Tibial nerve (tissue), 4 donors: ENCODE data around the gene TSSC4.

Source experiments
- CTCF ChIP-seq, 5 experiments: fragments of 200-600 bp in 3 of 5; fragments of 450-650 bp in 2 of 5; sonication (generic) in 3 of 5; IDR thresholded peaks; one replicate each; pipeline ENCODE4 v1.5.1; 2016 to 2019; ENCODE audit warnings: antibody characterized with exemption in 5 of 5, mild to moderate bottlenecking in 3 of 5, moderate library complexity in 2 of 5
- EP300 ChIP-seq, 2 donors: sonication (generic); formaldehyde crosslinking; IDR thresholded peaks; one replicate each; pipeline ENCODE4 v1.6.1; 2017; ENCODE audit warnings: antibody characterized with exemption in 2 of 2, mild to moderate bottlenecking in 1 of 2

DNA sequence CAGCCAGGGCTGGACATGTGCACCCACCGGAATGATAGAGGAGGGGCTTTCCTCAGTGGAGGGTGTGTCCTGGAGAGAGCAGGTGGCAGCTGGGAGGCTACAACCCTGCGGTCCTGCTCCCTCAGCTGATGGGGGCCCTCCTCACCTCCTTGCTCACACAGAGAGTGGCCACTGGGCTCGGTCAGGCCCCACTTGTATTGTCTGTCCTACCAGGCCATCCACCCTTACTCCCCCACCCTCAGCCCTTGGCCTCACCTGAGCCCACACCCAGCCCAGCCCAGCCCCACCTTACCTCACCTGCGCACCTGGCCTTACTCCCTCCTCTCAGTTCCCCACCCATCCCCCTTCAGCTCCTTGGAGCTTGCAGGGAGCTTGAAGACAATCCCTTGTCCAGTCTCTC lies 40.6 kb downstream of the TSSC4 start:
- TF ChIP-seq CTCF (IDR thresholded peaks at IDR 0.05) (no peak), EP300 (IDR thresholded peaks at IDR 0.05) (no peak)
